Nephron progenitor cell (in vitro differentiated cells): ENCODE data around the gene THSD4.

Experiments used
- DNase-seq: peaks from one replicate; pipeline ENCODE4 v3.0.0; 2021
- H3K27ac Mint-ChIP-seq: 2 replicates; pipeline ENCODE4 v1.8.0; 2021; ENCODE audit warnings: mild to moderate bottlenecking, moderate library complexity, mixed read lengths
- H3K27me3 Mint-ChIP-seq: 2 replicates; pipeline ENCODE4 v1.8.0; 2021; ENCODE audit warnings: mild to moderate bottlenecking, low read depth, mixed read lengths; ENCODE audit not compliant: poor library complexity
- H3K36me3 Mint-ChIP-seq: 2 replicates; pipeline ENCODE4 v1.8.0; 2021; ENCODE audit warnings: low read depth, mixed read lengths
- H3K4me1 Mint-ChIP-seq: 2 replicates; pipeline ENCODE4 v1.8.0; 2021; ENCODE audit warnings: mixed read lengths
- H3K4me3 Mint-ChIP-seq: 2 replicates; pipeline ENCODE4 v1.8.0; 2021; ENCODE audit warnings: mild to moderate bottlenecking, moderate library complexity, mixed read lengths
- H3K9me3 Mint-ChIP-seq: 2 replicates; pipeline ENCODE4 v1.8.0; 2021; ENCODE audit warnings: mild to moderate bottlenecking, moderate library complexity, mixed read lengths
- TF ChIP-seq, protein P1 (sequence below): fragments of 200-600 bp; sonication (generic); IDR thresholded peaks from 2 replicates; pipeline ENCODE4 v1.5.0; 2021; ENCODE audit warnings: antibody characterized with exemption

The THSD4 gene

GRCh38 chr15:71118881-71119632 lies 3.8 kb downstream of the THSD4 start:
- Mint-ChIP-seq H3K9me3 (no peaks in the 10 kb centered on the region), H3K4me1 (peaks cover 83% of the 10 kb centered on the region), H3K4me3 (peak overlapping the region; percentile 9), H3K27me3 (peaks cover 12% of the 10 kb centered on the region), H3K36me3 (no peaks in the 10 kb centered on the region), H3K27ac (no peak overlapping the region)
- TF ChIP-seq, protein P1, sequence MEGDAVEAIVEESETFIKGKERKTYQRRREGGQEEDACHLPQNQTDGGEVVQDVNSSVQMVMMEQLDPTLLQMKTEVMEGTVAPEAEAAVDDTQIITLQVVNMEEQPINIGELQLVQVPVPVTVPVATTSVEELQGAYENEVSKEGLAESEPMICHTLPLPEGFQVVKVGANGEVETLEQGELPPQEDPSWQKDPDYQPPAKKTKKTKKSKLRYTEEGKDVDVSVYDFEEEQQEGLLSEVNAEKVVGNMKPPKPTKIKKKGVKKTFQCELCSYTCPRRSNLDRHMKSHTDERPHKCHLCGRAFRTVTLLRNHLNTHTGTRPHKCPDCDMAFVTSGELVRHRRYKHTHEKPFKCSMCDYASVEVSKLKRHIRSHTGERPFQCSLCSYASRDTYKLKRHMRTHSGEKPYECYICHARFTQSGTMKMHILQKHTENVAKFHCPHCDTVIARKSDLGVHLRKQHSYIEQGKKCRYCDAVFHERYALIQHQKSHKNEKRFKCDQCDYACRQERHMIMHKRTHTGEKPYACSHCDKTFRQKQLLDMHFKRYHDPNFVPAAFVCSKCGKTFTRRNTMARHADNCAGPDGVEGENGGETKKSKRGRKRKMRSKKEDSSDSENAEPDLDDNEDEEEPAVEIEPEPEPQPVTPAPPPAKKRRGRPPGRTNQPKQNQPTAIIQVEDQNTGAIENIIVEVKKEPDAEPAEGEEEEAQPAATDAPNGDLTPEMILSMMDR = no peak
- DNase-seq = no peak

DNA sequence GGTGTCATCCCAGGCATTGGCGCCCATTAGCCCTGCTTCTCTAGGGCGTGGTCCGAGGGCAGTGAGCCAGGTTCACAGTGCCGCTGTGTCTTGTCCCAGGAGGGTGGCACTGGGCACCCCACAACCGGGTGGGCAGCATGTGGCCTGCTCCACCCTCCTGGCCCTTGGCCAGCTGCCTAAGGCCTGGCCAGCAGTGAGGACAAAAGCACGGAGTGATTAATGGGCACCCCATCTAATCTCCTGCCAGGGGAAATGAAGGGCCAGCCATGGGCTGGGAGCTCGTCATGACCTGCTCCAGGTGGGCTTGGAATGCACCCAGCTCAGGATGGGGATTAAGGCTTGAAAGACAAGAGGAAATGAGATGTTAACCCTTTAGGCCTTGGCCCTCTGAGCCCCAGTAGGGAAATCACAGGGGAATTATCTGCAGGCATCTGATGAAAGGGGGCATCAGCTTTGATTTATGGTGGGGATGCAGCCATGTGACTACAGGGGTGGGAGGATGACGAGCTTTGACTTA lies 5.2 kb downstream of the THSD4 start:
- Mint-ChIP-seq H3K36me3 (no peaks in the 10 kb centered on the region), H3K9me3 (no peaks in the 10 kb centered on the region), H3K4me3 (no peak overlapping the region), H3K4me1 (peaks cover 80% of the 10 kb centered on the region), H3K27me3 (peaks cover 12% of the 10 kb centered on the region), H3K27ac (no peak overlapping the region)
- TF ChIP-seq, protein P1 = no peak
- no peak for DNase-seq

DNA sequence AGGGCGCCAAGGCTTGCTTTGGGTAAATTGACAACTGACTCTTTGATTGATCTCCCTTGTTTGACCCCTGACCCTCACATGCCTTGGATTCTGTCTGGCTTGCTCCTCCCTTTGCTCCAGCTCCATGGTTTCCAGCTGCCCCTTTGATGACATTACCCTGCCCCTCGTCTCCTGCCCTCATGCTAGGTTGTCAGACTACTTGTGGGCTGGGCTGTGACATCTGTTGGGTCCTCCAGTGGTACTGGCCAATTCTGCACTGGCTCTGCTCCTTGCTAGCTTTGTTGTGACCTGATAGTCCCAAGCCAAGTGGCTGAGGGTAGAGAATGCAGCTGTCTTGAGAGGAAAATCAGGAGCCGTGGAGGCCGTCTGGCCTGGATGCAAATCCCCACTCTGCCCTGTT lies 6.2 kb downstream of the THSD4 start:
- H3K4me1 Mint-ChIP-seq = peaks cover 85% of the 10 kb centered on the region
- no peaks in the 10 kb centered on the region for H3K36me3 Mint-ChIP-seq
- TF ChIP-seq, protein P1 = no peak
- no peak for DNase-seq
- no peaks in the 10 kb centered on the region for H3K9me3 Mint-ChIP-seq
- peaks cover 11% of the 10 kb centered on the region for H3K27me3 Mint-ChIP-seq
- no peak overlapping the region for H3K27ac Mint-ChIP-seq
- peak overlapping the region; percentile 33 for H3K4me3 Mint-ChIP-seq

DNA sequence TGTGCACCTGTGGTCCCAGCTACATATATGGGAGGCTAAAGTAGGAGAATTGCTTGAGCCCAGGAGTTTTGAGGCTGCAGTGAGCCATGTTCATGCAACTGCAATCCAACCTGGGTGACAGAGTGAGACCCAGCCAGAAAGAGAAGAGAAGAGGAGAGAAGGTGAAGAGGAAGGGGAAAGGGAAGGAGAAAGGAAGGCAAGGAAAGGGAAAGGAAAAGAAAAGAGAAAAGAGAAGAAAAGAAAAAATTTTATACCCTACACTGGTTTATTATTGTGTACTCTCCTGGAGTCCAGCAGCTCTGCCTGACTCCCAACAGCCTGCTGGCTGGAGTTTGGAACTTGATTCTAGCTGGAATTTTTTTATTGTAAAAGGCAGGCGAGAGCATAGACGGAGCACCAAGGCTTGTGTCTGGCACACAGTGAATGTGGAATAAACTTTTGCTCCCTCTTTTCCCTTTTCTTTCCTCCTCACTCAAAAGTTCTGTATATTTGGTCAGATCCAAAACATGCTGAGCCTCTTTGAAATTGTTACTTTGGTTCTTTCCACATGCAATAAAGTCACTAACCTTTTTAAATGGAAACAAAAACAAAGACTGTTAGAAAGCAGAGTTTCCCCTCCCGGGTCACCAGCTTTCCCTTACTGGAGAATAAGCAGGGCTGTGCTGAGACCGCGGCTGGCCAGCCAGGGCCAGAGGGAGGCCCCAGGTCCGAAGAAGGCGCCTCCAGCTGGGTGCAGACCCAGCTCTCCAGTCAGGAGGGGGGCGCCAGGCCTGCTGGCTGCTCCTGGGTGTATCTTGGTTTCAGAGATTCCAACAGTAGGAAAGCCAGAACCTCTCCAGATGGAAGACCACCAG lies 9.9 kb downstream of the THSD4 start:
- H3K27me3 Mint-ChIP-seq = peaks cover 4% of the 10 kb centered on the region
- peak overlapping the region; percentile 79 for H3K27ac Mint-ChIP-seq
- peaks cover 5% of the 10 kb centered on the region for H3K9me3 Mint-ChIP-seq
- no peak overlapping the region for H3K4me3 Mint-ChIP-seq
- peaks cover 67% of the 10 kb centered on the region for H3K4me1 Mint-ChIP-seq
- TF ChIP-seq, protein P1 = no peak
- DNase-seq = no peak
- H3K36me3 Mint-ChIP-seq = no peaks in the 10 kb centered on the region

DNA sequence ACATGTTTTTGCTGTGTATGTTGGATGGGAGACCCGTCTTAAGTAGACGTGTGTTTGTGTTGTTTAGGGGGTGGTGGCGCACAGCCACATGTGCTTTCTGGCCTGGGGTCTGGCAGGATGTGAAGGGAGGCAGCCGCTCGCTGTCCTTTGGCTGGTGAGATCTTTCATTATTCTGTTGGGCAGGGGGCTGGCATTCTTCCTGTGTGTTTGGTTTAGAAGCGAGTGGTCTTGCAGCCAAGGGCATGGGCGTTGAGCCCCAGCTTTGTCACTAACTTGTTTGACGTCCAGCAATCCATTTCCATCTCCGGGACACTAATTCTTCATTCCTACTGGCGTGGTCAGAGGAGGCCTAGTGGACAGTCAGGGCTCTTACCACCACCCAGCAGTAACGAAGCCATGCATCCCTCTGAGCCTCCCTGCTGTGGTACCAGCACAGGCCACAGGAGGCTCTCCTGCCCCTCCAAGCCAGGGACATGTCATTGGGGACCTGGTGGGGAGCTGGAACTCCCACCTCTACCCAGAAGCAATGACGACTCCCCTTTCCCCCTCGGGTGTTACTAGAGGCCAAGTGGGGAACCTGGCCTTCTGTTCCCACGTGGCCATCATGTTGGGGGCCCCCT lies 10.7 kb downstream of the THSD4 start:
- TF ChIP-seq, protein P1 = peak; percentile 24
- H3K4me1 Mint-ChIP-seq = peaks cover 59% of the 10 kb centered on the region
- no peaks in the 10 kb centered on the region for H3K27me3 Mint-ChIP-seq
- H3K36me3 Mint-ChIP-seq = no peaks in the 10 kb centered on the region
- peaks cover 5% of the 10 kb centered on the region for H3K9me3 Mint-ChIP-seq
- no peak overlapping the region for H3K27ac Mint-ChIP-seq
- no peak for DNase-seq
- H3K4me3 Mint-ChIP-seq = no peak overlapping the region
